GM19452 (cell line): ENCODE data around the gene IRX4.

ENCODE experiments used
- ATAC-seq: cut with Tn5 transposase; IDR thresholded peaks from one replicate; pipeline ENCODE4 v1.9.1; 2021; ENCODE audit not compliant: unreplicated experiment

IRX4 gene

DNA sequence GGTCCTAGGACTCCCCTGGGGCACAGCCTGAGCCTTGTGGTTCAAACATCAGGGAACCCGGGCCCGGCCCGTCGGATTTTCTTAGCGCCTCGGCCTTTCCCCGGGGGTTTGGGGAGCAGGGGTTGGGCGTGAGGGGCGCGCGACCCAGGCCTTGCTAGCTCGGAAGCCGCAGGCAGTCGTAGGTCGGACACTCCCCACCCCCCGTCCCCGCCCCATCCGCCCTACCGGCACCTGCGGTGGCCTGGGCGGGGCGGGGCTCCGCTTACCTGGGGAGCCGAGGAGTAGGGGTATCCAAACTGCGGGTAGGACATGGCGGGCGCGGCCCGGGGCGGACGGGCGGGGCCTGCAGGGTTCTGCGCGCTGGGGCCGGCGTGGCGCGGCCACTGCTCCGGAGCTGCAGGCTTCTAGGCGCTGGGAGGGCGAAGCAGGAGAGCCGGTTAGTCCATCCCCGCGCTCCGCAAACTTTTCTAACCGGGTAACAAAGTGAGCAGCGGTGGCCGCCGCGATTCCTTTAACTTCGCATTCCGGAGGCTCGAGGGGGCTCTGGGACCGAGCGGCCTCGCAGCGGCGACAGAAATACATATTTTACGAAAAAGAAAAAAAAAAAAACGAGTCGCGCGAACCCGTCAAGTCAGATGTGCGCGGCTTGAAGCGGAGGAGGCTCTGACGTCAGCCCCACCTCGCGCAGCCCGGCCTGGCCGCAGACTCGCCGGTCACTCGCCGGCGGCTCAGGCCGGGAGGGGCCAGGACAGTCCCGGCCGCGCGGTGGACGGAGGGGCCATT lies at the start of gene IRX4:
TSS of gene IRX4 (minus strand) at position 589 of the 783 bp plus-strand sequence. CDS start at position 311, 278 bp downstream.
- no peak for ATAC-seq

DNA sequence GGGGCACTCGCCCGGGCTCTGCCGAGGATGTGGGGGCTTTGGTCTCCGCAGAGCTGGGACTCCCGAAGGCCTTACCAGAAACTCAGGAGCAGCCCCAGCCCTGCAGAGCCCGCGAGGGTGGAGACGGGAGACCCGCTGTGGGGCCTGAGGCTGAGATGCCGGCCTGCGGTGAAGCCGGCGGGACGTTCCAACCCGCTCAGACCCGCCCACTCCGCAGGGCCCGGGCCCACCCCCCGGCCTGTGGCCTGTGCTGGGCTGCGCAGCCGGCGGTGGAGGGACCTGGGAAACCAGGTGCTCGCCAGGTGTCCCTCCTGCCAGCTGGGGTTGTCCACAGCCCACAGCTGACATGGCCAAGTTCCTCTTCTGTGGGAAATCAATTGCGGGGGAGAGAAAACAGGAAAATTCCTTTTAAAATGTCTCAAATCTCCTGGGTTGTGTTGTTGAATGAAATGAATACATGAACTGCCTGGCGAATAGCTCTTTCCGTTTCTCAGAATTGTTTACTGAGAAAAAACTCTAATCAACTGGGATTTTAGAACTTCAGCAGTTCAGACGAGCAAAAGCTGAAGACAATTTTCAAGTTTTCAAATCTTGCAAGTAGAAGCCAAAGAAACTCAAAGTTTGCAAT lies 49.0 kb upstream of the IRX4 start:
- ATAC-seq = no peak

DNA sequence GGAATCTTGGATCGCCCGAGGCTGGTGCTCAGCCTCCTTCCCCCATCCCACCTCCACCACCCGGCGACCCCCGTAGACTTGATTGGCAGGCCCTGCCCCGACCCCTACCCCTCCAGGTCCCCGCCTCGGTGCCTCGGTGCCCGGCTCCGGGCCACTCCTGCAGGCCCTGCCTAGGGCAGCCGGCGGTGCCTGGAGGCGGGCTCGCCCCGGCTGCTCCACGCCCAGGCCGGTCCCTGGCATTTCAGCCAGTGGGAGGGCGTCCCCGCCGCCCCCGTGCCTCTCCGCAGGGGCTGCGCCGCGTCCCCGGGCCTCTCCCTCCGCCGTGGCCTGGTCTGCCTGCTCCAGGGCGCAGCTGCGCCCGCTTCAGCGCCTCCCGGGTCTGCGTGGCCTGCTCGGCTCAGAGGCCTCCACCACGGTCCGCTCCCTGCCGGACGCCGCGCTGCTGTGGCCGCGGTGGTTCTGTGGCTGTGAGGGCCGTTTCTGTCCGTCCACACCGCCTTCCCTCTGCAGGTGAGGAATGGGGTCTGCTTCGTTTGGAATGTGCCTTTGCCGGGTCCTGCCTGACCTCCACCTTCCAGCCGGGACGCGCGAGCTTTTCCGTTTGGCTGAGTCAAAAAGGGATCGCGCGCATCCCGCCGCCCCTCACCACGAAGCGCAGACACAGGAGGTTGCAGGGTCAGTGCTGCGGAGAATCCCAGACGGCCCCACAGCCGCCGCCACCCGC lies 48.3 kb upstream of the IRX4 start:
- ATAC-seq = no peak

DNA sequence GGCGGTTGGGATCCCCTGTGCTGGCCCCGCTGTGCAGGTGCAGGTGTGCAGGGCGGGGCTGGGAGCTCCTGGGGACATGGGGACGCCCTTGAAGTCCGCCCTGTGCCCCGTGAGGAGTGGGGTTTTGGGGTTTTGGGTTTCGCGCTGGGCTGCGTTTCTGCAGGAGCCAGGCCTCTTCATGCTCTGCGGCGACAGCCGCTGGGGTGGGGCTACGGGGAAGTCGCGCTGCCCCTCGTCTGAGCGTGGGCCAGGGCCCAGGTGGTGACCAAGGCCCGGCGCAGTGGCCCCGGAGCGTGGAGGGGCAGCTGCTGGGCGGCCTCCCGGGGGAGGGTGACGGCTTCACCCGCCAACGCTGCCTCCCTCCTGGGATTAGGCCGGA lies 47.8 kb upstream of the IRX4 start:
- ATAC-seq = no peak

DNA sequence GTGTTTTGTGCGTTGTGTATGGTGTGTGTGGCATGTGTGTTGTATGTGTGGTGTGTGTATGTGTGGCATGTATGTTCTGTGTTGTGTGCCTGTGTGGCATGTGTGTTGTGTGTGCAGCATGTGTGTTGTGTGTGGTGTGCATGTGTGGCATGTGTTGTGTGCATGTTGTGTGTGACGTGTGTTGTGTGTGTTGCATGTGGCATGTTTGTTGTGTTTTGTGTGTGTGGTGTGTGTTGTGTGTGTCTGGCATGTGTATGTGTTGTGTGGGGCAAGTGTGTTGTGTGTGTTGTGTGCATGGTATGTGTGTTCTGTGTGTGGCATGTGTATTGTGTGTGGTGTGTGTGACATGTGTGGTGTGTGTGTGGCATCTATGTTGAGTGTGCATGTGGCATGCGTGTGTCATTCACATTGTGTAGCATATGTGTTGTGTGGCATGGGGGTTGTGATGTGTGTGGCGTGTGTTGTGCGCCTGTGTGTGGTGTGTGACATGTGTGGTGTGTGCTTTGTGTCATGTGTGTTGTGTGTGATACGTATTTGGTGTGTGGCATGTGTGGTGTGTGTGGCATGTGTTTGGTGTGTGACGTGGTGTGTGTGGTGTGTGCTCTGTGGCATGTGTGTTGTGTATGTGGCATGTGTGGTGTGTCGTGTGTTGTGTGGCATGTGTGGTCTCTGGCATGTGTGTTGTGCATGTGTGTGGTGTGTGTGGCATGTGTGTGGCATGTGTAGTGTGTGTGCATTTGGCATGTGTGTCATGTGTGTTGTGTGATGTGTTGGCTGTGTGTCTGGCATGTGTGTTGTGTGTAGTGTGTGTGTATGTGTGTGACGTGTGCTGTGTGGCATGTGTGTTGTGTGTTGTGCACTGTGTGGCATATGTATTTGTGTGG lies 46.6 kb upstream of the IRX4 start:
- ATAC-seq = no peak

DNA sequence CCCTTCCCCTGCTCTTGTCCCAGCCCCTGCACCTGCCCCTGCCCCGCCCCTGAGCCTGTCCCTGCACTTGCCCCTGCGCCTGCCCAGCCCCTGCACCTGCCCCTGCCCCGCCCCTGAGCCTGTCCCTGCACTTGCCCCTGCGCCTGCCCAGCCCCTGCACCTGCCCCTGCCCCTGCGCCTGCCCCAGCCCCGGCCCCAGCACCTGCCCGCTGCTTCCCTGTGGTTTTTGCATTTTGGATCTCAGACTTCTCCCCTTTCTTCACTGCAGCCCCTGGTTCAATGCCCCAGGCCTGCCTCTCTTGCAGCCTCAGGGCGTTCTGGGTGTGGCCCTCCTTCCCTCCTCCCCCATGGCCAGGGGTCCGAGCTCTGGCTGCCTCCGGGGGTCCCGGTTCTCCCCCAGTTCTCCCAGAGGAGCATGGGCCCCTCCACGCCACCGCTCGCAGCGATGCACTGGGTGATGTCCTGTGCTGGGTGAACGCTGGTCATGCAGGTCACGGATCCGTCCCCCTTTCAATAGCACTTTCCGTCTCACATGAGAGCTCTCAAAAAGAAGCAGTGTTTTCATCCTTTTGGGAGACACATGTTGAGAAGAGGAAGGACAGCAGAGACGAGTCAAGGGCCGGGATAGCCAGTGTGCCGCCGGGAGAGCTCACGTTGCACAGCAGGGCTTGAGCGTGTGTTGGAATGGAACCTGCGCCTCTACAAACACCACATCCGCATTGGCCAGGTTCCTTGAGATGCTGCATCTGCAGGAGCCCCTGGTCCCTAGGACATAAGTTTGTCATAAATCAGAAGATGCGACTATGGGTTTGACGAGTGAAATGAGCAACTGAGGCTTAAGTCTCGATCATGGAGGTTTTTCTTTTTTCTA lies 44.0 kb upstream of the IRX4 start:
- ATAC-seq = no peak

DNA sequence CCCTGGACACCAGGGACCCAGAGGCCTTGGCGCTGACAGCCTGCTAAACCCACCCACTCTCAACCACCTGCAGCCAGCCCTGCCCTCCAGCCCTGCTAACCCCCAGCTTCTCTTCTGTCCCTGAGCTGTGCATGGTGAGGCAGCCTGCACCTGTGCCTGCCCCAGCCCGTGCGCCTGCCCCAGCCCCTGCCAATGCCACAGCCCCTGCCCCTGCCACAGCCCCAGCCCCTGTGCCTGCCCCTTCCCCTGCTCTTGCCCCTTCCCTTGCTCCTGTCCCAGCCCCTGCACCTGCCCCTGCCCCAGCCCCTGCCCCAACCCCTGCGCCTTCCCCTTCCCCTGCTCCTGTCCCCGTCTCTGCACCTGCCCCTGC lies 43.3 kb upstream of the IRX4 start:
- no peak for ATAC-seq

DNA sequence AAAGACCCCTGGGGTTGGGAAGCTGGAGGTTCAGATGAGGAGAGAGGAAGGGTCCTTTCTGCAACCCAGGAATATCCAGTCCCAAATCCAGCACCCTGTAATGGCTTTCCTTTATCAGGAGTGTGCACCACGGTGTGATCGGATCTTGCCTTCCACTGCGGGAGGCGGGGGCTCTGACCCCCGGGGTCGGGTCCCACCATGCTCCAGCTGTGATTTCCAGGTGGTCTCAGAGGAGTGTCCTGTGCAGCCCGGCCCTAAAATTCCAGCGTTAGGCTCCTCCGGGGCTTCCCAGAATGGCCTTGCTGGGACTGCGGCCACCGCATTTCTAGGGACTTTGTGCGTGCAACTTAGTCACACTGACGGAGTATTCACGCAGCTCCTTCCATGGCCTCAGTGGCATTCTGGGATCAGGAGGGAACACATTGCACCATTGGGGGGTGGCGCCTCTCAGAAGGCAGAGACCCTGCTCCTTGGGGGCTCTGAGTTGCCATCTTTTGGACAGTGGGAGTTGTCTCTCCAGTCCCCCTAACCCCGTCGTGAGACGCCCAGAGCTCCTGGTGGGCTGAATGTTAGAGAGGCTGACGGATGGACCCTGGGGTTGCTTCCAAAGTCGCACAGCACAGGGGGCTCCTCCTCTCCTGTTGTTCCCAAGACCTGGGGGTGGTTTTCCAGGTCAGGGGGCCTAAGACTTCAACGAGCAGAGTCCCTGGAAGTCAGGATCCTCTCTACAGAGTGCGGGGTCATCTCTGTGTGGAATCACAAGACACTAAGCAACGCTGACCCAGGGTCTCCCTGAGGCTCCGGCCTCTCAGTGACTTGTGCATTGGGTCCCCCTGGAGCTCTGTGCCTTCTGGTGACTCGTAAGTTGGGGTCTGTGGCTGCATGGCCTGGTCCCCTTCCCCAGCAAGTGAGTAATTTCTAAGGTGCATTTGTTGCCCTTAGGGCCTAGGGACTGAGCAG lies 42.7 kb upstream of the IRX4 start:
- ATAC-seq = no peak

DNA sequence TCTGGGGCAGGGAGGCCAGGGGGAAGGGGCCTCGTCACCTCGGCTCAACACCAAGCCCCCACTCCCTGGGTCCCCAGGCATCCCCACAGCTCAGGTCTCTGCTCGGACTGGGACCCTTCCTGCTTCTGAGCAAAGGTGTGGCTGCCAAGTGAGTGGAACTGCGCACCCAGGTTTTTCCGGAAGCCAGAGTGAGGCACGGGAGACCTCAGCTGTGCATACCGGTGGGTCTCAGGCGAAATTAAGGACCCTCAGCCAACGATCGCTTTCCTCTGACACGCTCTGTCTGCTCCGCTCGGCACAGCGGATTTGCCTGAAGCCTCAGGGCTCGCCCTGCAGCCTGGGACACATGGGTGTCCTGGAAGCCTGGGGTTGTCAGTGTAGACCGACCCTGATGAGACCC lies 41.0 kb upstream of the IRX4 start:
- no peak for ATAC-seq

DNA sequence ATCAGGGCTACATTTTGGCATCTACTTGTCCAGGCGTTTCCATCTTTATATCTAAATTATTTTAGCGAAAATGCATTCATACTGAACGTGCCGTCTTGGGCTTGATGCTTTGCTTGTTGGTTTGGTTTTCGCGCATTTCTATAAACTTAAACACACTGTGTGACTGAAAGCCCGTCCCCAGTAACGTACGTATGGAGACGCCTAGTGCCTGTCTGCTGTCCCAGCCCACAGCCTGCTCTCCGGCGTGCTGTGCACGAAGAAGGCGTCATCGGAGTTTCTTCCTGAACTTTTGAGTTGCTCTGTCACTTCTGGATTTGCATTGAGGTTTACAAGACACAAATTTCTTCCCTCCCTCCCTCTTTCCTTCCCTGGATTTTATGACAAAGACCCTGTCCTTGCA lies 40.6 kb upstream of the IRX4 start:
- no peak for ATAC-seq

DNA sequence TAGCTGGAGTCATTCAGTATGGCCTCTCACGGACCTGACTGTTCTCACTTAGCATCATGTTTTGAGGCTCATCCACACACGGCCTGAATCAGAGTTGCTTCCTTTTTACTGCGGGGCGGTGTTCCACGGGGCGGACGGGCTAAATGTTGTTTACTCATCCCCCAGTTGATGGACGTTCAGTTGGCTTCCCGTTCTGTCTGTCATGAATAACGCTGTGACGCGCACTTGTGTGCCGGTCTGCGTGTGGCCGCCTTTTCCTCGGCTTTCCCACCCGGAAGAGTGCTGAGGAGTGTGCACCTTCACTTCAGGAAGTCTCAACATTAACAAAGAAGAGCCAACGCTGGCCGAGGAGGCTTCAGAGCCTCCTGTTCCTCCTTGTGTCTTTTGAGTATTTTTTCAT lies 39.0 kb upstream of the IRX4 start:
- no peak for ATAC-seq

DNA sequence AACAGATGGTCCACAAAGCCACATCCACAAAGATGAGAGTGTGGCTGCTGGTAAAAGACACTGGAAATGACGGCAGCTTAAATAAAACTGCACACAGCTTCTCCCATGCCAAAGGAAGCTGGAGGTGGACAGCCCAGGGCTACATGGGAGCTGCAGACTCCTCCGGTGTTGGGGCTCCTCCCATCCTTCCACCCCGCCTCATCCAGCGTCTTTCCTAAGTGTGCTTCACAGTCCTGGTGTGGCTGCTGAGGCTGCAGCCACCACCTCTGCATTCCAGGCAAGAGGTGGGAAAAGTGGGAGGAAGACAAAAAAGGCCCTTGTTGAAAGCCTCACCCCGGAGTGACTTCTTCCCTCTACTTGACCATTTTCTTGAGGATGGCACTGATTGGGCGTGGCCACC lies 37.0 kb upstream of the IRX4 start:
- ATAC-seq = no peak

DNA sequence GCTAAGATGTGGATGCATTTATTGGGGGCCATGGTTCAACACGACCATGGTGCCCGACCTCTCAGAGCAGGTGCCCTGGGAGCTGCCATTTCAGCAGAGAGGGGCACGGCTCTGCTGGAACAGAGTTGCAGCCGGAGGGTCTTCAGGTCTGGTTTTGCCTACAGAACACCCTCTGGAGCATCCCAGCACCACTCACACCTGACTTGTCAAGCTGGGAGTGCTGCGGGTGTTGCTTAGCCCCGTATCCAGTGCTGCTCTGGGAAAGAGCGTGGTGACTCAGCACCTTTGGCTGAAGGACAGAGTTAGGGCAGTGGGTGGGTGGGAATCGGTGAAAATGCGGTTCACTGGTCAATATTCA lies 36.5 kb upstream of the IRX4 start:
- ATAC-seq = no peak

DNA sequence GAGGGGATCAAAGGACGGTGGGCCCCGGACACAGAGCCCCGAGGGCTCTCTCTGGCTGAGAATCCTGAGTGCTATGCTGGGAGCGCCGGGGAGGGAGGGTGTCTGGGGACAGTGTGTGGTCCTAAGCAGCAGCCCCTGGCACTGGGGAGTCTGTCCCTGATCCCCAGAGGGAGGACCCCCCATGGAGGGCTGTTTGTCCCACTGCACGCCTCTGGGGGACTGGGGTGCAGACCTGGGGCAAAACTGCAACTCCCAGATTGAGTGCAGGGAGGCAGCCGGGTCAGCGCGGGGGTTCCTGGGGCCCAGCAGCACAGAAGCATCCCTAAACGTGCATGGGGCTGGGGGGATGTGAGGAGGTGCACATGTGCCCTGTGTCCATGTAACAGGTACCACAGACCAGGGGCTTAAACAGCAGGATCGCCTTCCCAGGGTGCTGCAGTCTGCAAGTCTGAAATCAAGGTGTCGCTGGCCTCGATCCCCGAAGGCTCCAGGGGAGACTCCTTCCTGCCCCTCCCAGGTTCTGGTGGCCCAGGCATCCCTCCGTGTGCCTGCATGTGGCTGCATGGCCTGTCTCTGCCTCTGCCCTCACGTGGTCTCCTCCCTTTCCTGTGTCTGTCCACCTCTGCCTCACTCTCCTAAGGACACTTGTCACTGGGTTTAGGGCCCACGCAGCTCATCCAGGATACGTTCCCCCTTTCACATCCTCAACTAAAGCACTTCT lies 35.9 kb upstream of the IRX4 start:
- ATAC-seq = no peak

DNA sequence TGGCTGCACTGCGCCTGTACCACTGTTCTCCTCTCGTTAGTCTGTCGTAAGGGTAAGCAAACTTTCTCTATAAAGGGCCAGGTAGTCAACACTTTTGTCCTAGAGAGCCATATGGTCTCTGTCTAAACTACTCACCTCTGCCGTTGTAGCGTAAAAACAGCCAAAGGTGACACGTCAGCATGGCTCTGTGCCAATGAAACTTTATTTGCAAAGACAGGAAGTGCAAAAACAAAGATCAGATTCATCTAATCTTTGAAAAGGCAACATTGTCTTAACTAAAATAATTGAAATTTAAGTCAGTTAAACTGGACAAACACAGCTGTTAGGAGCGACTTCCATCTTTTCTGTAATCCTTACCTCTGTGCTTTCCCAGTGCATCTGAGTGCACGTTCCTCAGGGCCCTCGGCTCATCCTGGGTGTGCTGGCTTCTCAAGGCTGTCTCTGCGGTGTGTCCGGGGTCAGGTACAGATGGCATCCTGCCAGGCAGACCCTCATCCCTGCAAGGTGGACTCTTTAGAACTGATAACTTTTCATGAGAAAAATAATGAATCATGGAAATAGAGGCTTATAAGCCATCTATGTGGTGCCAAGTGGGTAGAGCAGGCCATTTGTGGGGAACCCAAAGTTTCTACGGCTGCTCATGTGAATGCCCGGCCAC lies 35.2 kb upstream of the IRX4 start:
- ATAC-seq = no peak

DNA sequence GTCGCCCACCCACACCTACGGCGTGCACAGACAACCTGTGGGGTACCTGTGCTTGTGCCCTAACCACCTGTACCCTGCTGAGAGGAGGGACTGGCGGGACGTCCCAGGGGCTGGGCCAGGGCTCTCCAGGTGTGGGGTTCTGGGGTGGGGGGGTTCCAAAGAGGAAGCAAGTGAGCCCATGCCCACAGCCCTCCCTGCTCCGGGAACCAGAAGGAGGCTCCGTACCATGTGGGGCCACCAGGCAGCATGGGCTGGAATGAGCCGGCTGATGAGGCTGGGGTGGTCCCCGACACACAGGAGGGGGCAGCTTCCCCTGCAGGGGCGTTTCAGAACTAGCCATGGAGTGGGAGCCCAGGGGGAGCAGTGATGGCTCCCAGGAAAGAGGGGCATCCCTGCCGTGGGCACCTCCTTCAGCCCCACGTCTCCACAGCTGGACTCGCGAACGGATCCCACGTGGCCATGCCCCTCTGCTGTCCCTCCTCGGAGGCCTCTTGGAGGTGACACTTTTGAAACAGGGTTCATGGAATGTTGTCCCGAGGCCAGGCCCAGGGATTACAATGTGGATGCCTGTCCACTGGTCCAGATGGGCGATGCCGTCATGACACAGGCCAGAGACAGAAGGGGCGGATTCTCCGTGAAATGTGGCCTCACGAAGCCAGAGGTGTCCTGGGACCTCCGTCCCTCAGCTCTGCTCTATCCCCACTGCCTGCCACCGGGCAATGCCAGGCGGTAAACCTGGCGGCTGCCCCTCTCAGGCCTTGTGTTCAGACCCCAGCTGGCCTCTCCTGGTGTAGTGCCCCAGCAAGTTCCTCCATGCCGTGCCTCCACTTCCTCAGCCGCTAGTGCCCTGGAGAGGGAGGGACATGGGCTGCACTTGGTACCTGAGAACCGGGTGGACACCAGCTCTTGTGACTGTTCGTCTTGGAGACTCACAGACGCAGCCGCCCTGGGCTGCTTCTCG lies 33.6 kb upstream of the IRX4 start:
- ATAC-seq = no peak

DNA sequence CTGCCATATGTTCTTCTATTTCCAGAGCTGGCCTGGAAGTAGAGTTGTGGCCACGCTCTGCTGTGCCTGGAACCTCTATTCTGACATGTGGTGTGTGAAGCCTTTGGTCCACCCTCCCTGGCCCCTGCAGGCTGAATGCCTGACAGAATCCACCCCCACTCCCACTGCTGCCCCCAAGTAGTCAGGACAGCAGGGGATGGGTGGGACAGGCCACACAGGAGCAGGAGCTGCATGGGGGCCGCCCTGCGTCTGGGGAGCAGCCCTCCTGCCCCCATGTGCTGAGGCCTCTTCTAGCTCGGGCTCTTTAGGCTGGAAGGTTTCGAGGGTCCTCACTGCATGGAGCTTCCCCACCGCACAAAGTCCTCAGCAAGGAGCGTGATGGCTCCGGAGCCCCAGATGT lies 32.6 kb upstream of the IRX4 start:
- ATAC-seq = no peak
